Measurements from ENCODE around the gene C2CD4C.
A peak's percentile ranks its signal among the peaks of the same experiment; 100 is the strongest.

The C2CD4C gene

GRCh38 chr19:379796-380195 is 29.2 kb downstream of the C2CD4C start:
- no peak for DNase-seq

GRCh38 chr19:378706-379105 is 30.2 kb downstream of the C2CD4C start:
- no peak for DNase-seq

- DNase-seq, result no peak
Measured at GRCh38 chr19:377801-378581, 31.0 kb downstream of the C2CD4C start.

- DNase-seq, result no peak
Measured at GRCh38 chr19:376111-376470, 32.9 kb downstream of the C2CD4C start.

- DNase-seq, result no peak
Measured at GRCh38 chr19:375395-376110, 33.4 kb downstream of the C2CD4C start.

- DNase-seq, result no peak
Measured at GRCh38 chr19:374886-375235, 34.1 kb downstream of the C2CD4C start.

GRCh38 chr19:374183-374885 is 34.6 kb downstream of the C2CD4C start:
- no peak for DNase-seq

- DNase-seq, result no peak
Measured at GRCh38 chr19:373391-374182, 35.4 kb downstream of the C2CD4C start.

- peak; percentile 47 for DNase-seq
Measured at GRCh38 chr19:372306-372890, 36.5 kb downstream of the C2CD4C start.

- DNase-seq, result no peak
Measured at GRCh38 chr19:371501-372168, 37.3 kb downstream of the C2CD4C start.

GRCh38 chr19:370641-371330 is 38.2 kb downstream of the C2CD4C start:
- DNase-seq, result no peak

GRCh38 chr19:369876-370275 is 39.1 kb downstream of the C2CD4C start:
- DNase-seq, result no peak

- DNase-seq, result no peak
Measured at GRCh38 chr19:369256-369655, 39.7 kb downstream of the C2CD4C start.

- no peak for DNase-seq
Measured at GRCh38 chr19:368630-369024, 40.3 kb downstream of the C2CD4C start.

- DNase-seq, result no peak
Measured at GRCh38 chr19:367963-368629, 40.9 kb downstream of the C2CD4C start.

- DNase-seq, result no peak
Measured at GRCh38 chr19:367561-367960, 41.4 kb downstream of the C2CD4C start.

- DNase-seq, result no peak
Measured at GRCh38 chr19:366951-367350, 42.0 kb downstream of the C2CD4C start.

- DNase-seq, result no peak
Measured at GRCh38 chr19:366205-366783, 42.7 kb downstream of the C2CD4C start.

- DNase-seq, result no peak
Measured at GRCh38 chr19:364496-365287, 44.3 kb downstream of the C2CD4C start.

GRCh38 chr19:362683-363082 is 46.3 kb downstream of the C2CD4C start:
- DNase-seq, result no peak

Measured in EL (cell line).